RKO (cell line): ENCODE results near the gene CSTF1.
A peak's percentile ranks its signal among the peaks of the same experiment; 100 is the strongest.

Experiments
- DNase-seq: peaks from one replicate; pipeline ENCODE4 v3.0.0-alpha.2; 2016; ENCODE audit warnings: low spot score

Gene CSTF1

DNA sequence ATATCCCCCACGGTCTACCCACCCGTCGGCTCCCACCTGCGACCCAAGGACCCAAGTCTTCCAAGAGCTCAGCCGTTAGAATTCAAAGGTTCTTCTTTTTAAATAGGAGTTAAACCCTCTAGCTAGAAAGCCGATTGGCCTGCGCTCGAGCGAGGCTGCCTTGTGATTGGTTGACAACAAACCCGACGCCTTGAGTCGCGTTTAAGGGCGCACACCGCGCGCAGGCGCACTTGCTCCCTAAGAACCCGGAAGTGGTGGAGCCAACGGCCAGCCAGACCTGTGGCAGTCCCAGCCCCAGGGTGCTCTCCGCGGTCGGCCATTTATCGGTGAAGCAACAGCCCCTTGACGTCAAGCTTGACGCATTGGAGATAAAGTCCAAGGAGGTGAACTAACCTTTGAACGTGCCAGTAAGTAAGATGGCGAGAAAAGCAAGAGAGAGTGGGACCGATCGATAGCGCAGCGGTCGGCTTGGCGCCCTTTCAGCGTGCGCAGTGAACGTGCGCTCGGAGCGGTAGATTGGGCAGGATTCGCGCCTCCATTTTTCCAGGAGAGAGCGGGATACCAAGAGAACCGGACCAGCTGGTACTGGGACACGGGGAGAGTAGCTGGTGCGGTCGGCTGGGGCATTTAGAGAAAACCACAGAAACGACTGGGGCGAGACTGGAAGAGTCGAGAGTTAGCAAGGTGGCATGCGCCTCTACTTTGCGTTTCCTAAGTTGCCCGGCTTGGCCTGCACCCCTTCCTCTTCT lies at the start of gene CSTF1, which contains the start of gene AURKA:
CSTF1 (plus strand) TSS at position 514 of the 749 bp plus-strand sequence. CDS start 2,908 bp downstream, outside the sequence.
AURKA (minus strand) TSS at position 84 of the 749 bp plus-strand sequence. CDS start 4,018 bp downstream, outside the sequence.
- peak; percentile 100 for DNase-seq

DNA sequence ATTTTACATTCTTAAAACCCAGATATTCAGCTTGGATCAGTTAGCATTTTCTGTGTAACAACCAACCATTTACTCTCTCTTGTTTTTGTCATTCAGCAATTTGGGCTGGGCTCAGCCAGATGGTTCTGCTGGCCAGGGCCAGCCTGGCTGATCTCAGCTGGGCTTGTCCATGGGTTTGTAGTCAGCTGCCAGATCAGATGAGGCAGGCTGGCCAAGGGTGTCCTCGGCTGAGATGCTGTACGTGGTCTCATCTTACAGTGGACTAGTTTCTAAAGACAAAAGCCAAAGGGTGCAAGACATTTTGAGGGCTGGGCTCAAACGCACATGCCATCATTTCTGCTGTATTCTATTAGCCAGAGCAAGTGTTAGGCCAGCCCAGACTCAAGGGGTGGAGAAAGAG lies 49.7 kb upstream of the CSTF1 start:
- DNase-seq, result no peak

DNA sequence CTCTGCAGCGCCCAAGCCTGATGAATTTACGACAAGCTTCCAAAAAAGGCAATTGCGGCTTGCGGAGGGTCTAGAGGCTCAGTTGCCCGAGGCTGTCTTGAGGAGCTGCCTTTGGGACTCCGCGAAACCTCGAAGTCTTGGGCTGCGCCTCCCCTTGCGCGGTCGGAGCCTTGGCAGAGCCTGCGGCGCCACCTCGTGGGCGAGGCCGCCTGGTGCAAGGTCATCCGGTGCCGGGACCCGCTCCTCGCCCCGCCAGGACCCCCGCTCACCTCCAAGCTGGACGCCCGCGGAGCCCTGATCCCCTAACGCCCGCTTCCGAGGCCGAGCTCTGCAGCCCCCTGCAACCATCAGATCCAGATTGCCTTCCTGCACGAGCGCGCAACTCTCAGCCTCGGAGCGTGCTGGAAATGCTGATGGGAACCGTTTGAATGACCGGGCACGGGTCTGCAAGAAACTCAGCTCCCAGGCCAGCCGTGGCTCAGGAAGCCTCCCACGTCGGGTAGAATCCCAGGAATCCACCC lies 48.5 kb upstream of the CSTF1 start:
- no peak for DNase-seq

DNA sequence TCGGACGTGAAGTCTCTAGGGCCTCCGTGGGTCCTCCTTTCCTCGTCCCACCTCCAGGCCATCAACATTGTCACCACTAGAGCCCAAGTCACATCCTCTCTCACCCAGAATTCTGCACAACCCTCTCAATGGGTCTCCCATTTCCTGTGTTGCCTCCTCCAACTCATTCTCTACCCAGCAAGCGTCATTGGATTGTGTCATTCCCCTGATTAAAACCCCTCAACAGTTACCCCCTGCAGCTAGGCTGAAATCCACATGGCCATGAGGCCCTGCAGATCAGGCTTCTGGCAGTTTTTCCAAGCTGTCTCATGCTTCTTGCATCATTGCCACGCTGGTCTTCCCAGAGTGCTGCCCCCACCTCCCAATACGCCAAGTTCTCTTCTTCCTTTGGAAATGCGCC lies 46.5 kb upstream of the CSTF1 start:
- DNase-seq, result no peak

DNA sequence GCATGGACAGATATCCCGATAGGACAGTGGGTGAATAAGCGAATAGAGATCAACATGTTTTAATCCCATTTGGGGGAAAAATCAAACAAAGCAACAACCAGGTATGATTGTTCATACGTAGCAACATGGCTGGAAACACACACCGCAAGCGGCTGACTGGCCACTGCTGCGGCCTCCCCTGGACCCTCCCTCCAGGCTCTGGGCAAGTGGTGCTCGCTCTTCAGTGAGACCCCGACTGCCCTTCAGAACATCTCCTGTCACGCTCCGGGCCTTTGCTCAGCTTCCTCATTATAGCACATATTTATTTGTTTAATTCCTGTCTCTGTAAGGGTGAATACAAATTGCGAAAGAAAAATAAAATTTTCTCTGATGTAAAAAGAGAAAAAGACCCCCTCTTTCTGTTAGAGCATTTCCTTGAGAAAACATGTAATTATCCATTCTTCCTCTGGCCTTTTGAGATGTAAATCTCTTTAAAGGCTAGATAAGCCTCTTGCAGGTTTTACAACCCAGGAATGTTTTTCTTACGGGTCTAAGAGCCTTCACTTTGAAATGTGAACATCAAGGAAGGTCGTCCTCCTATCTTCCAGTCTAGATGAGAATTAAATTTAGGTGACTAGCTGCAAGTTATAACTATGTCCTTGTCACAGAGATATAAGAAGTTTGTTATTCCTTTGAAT lies 44.7 kb upstream of the CSTF1 start:
- DNase-seq, result no peak

DNA sequence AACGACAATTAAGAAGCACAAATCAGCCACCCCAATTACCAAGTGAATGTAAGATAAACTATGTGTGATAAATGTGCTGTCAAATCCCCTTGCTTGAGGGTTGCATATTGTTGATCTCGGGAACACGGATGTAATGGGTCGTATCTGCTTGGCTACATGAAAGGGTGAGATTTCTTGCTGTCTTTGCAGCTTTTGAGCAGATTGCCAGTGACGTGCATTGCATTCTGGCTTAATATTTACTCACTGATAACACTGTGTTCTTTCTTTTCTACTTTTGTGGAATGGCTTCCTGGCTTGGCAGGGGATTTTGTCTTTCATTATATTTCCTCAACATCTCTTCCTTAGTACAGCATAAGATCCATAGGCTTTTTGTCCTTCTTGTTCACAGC lies 44.1 kb upstream of the CSTF1 start:
- DNase-seq, result no peak

DNA sequence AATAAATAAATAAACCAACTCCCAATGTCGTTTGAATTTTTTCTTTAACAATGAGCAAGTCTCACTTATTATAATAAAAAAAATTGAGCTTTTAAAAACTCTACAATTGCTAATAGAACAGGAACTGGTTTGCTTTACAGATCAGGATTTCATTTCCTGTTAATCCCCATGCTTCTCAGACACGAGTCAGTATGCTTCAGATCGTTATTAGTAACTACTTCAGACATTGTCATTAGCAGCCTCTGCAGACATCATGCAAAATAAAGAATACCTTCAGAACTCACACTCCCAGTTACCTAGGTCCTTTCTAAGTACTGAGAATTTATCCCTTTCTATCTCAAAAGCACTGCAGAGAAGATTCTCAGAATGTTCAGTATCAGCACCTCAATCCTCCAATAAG lies 43.7 kb upstream of the CSTF1 start:
- peak; percentile 54 for DNase-seq

DNA sequence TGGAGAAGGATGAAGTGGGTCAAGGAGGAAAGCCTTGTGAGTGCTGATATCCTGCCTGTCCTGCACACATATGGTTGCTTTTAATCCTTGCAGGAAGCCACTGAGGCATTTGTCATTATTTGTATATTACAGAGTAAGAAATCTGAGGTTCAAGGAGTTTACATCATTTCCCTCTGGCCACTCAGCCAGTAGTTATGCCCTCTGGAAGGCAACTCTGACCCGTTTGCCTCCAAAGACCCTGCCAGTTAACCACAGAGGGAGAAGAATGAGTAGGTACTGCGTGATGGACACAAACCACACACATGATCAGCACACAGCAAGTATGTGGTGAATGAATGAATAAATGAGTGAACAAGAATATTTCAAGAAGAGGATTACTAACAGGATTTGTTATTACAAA lies 41.6 kb upstream of the CSTF1 start:
- no peak for DNase-seq

DNA sequence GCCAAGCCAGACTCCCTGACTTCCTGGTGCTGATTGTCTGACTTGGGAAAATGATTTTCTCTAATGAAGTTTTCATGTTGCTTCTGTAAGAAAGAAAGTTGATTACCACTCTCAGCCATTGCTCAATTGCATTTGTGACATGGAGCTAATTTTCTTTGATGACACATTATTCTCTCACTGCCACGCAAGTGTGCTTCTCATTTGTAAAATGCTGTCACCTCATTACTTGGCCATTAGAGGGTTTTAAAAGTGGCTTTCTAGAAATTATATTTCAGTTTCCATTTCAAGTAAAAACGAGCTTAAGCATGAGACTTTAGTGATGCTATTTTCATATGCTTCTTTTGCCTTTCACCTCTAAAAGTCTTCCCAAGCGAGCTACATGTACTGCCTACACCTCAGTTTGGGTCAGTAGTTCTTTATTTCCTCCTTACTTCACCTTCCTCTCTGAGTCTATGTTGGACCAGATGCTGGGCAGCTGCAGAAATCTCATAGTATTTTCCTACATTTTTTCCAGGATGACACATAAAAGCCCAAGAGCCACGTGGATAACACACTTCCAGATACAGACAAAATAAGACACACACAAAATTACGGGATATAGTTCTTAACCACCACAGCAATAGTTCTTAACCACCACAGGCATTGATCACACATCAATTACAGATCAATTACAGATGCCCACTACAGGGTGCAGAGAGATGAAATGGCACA lies 39.9 kb upstream of the CSTF1 start:
- DNase-seq, result peak; percentile 36

DNA sequence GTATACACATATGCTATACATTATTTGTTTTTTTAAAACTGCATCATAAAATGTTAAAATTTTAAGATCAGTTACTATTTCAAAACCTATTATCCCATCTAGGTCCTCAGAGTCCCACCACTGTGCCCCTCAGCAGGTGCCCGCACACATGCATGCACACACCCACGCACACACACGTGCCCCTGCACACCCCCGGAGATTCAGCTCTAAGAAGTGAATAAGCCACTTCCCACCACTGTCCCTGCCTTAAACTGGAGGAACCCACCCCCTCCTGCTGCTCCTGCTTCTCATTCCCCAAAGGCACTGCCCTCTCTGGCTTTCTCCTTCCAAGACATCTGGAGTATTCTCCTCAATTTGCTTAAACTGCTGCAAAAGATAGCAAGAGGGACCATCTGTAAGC lies 39.1 kb upstream of the CSTF1 start:
- DNase-seq, result no peak

DNA sequence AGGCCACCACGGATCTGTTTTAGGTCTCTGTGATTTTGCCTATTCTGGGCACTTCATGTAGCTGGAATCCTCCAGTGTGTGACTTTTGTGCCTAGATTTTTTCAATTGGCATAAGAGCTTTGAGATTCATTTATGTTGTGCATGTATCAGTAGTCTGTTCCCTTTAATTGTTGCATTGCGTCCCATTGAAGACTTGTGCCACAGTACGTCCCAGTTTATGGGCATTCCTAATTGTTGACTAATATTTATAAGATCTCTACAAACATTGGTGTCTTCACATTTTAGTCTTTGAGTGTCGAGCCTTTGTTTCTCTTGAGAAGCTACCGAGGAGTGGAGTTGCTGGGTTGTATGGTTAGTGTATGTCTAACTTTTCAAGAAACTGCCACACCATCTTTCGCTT lies 34.4 kb upstream of the CSTF1 start:
- no peak for DNase-seq

DNA sequence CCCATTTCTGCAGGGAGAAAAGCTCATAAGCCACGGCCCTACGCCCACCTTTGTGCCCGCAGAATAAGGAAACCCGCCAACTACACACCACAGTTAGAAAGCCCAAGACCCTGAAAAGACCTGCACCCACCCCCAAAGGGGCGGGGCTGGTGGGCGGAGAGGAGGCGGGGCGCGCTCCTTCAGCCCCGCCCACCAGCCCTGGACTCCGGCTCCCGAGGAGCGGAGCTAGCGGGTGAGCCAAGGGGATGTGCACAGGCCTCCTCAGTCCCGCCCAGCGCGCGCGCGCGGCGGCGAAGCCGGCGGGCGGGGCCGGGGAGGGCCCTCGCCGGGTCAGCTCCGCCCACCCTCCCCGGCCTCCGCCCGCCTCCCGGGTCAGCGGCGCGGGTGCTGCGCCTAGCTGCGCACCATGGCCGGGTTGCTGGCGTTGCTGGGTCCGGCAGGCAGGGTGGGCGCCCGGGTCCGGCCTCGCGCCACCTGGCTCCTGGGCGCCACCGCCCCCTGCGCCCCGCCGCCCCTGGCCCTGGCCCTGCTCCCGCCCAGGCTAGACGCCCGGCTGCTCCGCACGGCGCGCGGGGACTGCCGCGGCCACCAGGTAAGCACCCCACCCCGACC lies 33.7 kb upstream of the CSTF1 start, which contains the start of gene FAM210B:
FAM210B (plus strand) TSS at position 375 of the 612 bp plus-strand sequence; CDS start at position 407, 32 bp downstream.
- peak; percentile 92 for DNase-seq

DNA sequence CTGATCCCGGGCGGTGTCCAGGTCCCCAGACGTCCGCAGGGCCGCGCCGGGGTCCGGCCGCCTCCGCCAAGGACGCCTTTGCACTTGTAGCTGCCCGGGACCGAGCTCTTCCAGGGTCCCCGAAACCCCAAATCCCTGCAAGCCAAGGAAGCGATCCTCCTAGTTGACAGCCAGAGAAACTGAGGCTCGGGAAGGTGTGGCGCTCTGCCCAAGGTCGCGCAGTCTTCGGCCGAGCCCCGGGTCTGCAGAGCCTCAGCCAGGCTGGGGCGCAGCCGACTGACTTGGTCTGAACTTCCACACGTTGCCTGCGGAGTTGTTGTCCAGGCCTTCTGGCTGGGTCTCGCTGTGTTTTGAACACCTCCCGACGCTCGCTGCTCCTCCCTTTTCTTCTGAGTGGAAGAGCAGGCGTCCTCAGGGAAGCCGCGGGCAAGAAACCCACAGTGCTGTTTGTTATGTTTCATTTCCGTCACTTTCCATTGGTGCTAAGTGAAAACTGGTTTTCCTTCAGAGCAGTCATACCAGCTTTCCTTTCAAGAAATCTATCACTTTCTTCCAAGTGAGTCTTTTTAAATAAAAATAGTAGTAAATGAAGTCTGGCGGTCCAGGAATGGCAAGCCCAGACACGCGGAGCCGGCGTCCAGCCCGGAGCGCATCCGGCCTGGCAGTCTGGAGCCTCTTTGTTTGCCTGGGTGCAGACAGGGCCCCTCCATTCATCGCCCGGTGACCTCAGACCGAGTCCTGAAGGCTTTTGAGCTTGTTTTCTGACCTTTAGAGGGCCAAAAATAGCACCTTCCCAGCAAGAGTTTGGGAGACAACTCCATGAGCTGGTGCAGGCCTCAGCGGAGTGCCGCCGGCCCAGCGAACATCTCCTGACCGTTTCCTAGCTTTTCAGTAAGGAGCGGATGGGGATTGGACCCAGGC lies 33.0 kb upstream of the CSTF1 start:
- DNase-seq, result peak; percentile 78

DNA sequence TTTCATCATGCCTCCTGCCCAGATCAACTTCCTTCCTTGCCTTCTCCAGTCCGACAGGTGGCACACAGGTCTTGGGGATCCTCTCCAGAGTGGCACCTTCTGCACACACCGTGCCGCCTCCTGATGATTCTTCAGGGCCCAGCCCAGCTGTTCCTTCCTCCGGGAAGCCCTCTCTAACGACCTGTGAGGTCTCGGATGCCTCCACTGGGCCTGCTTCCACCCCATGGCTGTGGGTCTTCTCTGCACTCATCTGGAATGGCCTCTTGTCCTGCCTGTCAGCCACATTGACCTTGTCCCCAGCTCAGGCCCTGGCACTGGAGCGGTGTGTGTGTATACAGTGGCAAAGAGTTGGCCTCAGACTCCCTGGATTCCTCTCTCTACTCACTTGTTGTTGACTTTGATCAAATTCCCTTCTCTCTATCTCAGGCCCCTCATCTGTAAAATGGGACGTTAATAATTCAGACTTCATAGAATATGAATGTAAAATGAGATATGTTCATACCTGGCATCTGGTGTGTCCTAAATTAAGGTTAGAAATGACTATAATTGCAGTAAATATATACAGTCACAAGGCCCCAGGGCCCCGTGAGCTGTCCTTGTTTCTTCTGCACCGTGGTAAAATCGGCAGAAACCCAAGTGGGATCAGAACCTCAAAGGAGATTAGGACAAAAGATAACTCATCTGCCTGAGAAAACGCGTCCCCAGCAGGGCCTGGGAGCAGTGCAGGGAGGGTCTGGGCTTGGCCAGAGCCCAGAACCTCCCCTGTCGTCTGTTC lies 32.1 kb upstream of the CSTF1 start:
- DNase-seq, result no peak

DNA sequence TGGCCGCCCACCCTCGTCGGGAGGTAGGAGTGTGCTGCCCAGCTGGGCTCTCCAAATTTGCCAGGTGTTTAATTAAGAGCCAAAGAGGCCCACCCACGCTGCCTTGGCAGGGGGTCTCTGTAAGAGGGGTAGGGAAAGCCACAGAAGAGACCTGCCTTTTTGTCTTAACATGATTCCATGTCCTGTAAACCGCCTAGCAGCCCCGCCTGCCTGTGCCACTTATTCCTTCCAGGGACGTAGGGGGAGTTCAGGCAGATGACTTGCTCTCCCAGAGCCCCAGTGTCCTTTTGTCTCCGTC lies 31.6 kb upstream of the CSTF1 start:
- DNase-seq, result no peak

DNA sequence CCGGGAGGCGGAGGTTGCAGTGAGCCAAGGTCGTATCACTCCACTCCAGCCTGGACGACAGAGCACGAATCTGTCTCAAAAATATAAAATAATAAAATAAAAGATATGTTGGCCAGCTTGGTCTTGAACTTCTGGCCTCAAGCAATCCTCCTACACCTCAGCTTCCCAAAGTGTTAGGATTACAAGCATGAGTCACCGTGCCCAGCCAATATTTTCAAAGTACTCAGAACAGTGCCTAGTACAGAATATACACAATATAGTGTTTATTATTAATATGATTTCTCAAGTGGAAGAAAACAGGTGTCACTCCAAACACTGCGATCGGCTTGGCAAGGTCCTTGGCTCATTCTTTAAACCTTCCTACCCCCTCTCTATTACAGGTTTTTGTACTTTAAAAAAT lies 30.5 kb upstream of the CSTF1 start:
- no peak for DNase-seq

DNA sequence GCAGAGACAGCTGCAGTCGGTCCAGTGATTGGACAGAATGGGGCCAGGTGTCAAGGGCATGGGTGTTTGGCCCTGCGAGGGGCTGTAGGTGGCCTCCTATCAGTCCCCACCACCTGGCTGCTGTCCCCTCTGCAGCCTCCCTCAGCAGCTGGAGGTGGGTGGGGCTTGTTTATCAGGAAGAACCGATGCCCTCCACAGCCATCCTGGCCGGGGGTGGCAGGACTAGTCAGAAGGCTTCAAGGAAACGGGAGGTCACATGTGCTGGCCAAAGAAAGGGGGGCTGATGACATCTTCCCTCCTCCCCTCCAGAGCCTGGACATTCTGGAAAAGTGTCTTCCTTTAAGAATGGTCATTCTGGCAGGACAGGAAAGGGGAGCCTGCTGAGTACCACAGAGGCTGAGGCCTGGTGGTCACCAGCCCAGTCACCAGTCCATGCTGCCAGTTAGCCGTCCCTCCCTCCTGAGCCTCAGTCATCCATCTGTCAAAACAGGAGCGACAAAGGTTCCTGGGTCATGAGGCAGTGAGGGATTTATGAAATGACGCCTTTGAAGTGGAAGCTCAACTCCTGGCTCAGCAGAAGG lies 29.5 kb upstream of the CSTF1 start:
- DNase-seq, result no peak

DNA sequence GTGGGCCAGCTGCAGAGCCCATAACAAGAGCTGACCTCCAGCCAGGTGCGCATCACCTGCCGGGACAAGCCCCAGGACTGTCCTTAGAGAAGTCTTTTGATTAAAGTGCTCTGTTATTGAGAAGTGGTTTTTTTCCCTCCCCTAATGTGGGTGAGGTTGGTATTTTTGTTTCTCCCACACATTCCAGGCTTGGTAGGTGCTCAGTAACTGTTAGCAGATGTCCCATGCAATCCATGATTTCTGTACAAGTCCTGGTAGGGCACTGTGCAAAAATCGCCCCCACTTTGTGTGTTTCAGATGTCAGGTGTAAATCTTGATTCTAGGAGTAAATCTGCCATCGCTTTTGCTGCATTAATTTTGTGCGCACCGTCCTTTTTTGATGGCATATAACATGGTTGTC lies 29.0 kb upstream of the CSTF1 start:
- DNase-seq, result no peak

DNA sequence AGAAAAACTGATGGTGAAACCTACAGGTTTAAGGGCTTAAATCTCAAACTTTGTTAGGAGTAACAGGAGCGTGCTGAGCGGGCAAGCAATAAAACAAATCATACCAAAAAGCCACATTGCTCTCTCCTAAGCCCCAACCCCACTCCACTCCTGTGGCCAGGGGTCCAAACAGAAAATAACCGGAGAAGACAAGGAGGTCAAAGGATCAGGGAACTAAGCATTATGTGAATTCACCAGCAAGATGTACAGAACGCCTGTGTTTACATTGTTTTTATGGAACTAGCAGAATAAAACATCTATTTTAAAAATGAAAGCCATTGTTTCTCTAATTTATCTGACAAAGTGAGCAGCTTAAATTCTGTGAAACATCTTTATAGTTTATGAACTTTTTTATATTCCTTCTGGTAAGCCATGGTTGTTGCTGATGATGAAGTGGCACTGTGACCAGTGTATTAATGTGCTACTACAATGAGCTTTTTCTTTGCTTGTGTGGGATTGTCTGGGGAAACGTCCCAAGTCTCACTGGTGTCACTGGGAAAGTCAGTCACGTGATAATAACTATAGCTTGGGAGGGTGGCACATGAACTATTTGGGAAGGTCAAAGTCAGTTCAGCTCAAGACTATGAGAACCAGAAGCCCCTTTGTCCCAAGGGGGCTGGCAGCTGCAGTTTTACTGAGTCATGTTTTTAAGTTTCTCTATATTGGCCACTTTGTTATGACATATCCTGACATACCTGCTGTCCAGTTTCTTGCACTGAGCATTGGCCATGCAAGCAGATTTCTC lies 23.9 kb upstream of the CSTF1 start:
- DNase-seq, result no peak
